ENCODE measurements around the gene SELENOS.

- TF ChIP-seq POLR2AphosphoS5 (IDR thresholded peaks at IDR 0.05) (no peak), CTCF (IDR thresholded peaks at IDR 0.05; ENCODE audit: poor library complexity, severe bottlenecking) (no peak)
Observed at GRCh38 chr15:101303408-101303807, 26.1 kb upstream of the SELENOS start.
